Esophagus muscularis mucosa (tissue), 4 donors: ENCODE data around the gene BCKDHB. TPM values are rescaled to one million over a fixed set of nuclear protein-coding genes. Genes with fewer than 3 reads are reported as not detected.

Experiments
- DNase-seq: peaks from one replicate; pipeline ENCODE4 v3.0.0-alpha.2; 2017; ENCODE audit errors: extremely low spot score
- H3K27ac ChIP-seq, 4 donors: fragments of 200-600 bp; sonication (generic); replicated peaks in 1 of 4; 1 replicate in 3 of 4; 2 replicates in 1 of 4; pipeline ENCODE4 v1.5.1; 2016 to 2019; ENCODE audit warnings: mild to moderate bottlenecking in 1 of 4
- H3K27me3 ChIP-seq, 4 donors: fragments of 200-600 bp; sonication (generic); one replicate each; pipeline versions ENCODE4 v1.5.1 to v1.6.0; 2016 to 2019
- H3K36me3 ChIP-seq, 4 donors: fragments of 200-600 bp; sonication (generic); one replicate each; pipeline ENCODE4 v1.5.1; 2016 to 2019
- H3K4me1 ChIP-seq, 4 donors: fragments of 200-600 bp; sonication (generic); one replicate each; pipeline ENCODE4 v1.5.1; 2016 to 2019
- H3K4me3 ChIP-seq, 4 donors: fragments of 200-600 bp; sonication (generic); 1 replicate in 2 of 4; 2 replicates in 2 of 4; pipeline ENCODE4 v1.5.1; 2016 to 2019; ENCODE audit warnings: mild to moderate bottlenecking in 4 of 4, moderate library complexity in 1 of 4
- H3K9me3 ChIP-seq, 4 donors: fragments of 200-600 bp; sonication (generic); 1 replicate in 3 of 4; 2 replicates in 1 of 4; pipeline ENCODE4 v1.5.1; 2016 to 2019
- EP300 ChIP-seq: sonication (generic); formaldehyde crosslinking; IDR thresholded peaks from one replicate; pipeline ENCODE4 v1.6.1; 2017; ENCODE audit warnings: antibody characterized with exemption
- POLR2A ChIP-seq: fragments of 450-650 bp; IDR thresholded peaks from one replicate; pipeline ENCODE4 v1.6.1; 2017; ENCODE audit warnings: antibody characterized with exemption, moderate library complexity, mild to moderate bottlenecking, low read depth
- POLR2AphosphoS5 ChIP-seq, 2 donors: sonication (generic); formaldehyde crosslinking; IDR thresholded peaks; one replicate each; pipeline ENCODE4 v1.6.1; 2017; ENCODE audit warnings: antibody characterized with exemption in 2 of 2
- WGBS: methylation state at CpG from one replicate; pipeline ENCODE4 v1.1.5; 2018; 5-methylcytosine and 5-hydroxymethylcytosine counted together
- intact Hi-C: fragments of 100-400 bp; cut with DNase I; formaldehyde crosslinking; loops from one replicate; pipeline ENCODE4 v1.15.1; 2023
- total RNA-seq, 4 donors: library from RNA; depleted of rRNA; stranded (reverse); fragments of >200 nt; gene quantifications; one replicate each; pipeline versions ENCODE4 v1.1.0 to v1.2.1, GENCODE V29; 2016
- TF ChIP-seq, protein P1 (sequence below), 3 experiments: fragments of 200-600 bp in 2 of 3; fragments of 450-650 bp in 1 of 3; sonication (generic) in 2 of 3; IDR thresholded peaks; one replicate each; pipeline ENCODE4 v1.5.1; 2017 to 2019; ENCODE audit warnings: antibody characterized with exemption in 3 of 3, mild to moderate bottlenecking in 2 of 3, moderate library complexity in 1 of 3

The BCKDHB gene
- total RNA-seq, 4 donors from 2014 or later = 12.2 to 26.2 (median 20.6) TPM

DNA sequence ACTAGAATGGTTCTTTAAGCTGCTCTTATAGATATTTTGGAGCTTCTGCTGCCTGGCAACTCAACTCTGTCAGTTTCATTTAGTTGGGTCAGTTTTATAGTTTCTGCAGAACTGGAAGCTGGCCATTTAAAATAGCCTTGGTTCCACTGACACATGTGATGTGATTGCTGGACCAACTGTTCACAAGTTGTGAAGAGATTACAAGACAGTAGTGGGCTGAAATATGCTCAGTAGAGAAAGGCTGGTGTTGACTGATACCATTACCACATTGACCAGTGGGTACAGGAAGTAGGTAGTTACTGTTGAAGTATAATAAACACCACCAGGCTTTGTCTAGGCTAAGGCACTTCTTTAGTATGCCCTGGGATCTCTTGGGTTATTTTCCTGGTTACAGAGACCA is 39.0 kb downstream of the BCKDHB start:
- H3K4me1 ChIP-seq = peaks cover 22 to 37% (median 36%) of the 10 kb centered on the region in 4 donors

DNA sequence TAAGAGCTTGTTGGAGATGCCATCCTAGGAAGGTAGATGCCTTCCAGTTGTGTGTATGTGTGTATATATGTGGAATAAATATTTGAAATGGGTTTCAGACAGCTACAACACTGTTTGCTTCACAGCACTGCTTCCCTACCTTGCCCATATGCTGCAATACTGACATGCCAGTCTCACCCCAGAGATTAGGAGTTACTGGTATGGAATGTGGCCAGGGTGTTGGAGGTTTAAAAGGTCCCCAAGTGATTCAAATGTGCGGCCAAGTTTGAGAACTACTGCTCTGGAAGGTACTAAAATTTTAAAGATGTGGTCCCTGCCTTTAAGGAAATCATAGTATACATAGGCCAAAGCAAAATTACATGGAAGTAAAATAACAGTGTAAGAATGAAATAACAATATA is 39.5 kb downstream of the BCKDHB start:
- no peaks in the 10 kb centered on the region for H3K27me3 ChIP-seq
- peaks cover 22 to 37% (median 36%) of the 10 kb centered on the region in 4 donors for H3K4me1 ChIP-seq
- TF ChIP-seq, protein P1, sequence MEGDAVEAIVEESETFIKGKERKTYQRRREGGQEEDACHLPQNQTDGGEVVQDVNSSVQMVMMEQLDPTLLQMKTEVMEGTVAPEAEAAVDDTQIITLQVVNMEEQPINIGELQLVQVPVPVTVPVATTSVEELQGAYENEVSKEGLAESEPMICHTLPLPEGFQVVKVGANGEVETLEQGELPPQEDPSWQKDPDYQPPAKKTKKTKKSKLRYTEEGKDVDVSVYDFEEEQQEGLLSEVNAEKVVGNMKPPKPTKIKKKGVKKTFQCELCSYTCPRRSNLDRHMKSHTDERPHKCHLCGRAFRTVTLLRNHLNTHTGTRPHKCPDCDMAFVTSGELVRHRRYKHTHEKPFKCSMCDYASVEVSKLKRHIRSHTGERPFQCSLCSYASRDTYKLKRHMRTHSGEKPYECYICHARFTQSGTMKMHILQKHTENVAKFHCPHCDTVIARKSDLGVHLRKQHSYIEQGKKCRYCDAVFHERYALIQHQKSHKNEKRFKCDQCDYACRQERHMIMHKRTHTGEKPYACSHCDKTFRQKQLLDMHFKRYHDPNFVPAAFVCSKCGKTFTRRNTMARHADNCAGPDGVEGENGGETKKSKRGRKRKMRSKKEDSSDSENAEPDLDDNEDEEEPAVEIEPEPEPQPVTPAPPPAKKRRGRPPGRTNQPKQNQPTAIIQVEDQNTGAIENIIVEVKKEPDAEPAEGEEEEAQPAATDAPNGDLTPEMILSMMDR (IDR thresholded peaks at IDR 0.05) = no peak
- intact Hi-C loops = no loop called here
- no peak overlapping the region for H3K27ac ChIP-seq
- WGBS = 80% methylated on average over 1 of the region's 1 CpG
- no peak for DNase-seq
- H3K36me3 ChIP-seq = no peaks in the 10 kb centered on the region
- no peaks in the 10 kb centered on the region for H3K9me3 ChIP-seq
- no peak overlapping the region for H3K4me3 ChIP-seq

More for the DNA sequence above, 39.0 kb downstream of the BCKDHB start:
- Histone ChIP-seq H3K27me3 (no peaks in the 10 kb centered on the region), H3K36me3 (no peaks in the 10 kb centered on the region), H3K27ac (no peak overlapping the region), H3K9me3 (no peaks in the 10 kb centered on the region), H3K4me3 (no peak overlapping the region)
- intact Hi-C loops = no loop called here
- DNase-seq = no peak
- TF ChIP-seq POLR2A (no peak), EP300 (no peak), POLR2AphosphoS5 (IDR thresholded peaks at IDR 0.05) (no peak)
- TF ChIP-seq, protein P1 (IDR thresholded peaks at IDR 0.05) = no peak

DNA sequence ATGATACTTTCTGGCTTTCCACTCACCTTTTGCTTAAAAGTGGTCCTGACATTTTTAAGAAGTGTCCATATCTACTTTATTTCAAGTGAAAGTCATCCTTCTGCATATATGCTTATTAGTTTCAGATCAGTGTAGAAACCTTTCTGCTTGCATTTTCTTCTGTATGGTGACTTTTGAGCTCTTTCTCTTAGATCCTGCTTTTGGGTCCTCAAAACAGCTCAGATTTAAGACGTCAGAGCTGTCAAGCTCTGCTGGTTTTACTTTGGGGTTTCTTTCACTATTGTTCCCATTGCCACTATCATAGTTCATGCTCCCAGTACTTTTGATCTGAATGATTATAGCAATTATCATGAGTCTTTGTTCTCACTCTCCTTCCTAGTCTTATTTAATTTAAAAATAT is 41.7 kb downstream of the BCKDHB start:
- Histone ChIP-seq H3K27me3 (no peaks in the 10 kb centered on the region), H3K27ac (no peak overlapping the region), H3K4me3 (no peak overlapping the region), H3K9me3 (no peaks in the 10 kb centered on the region), H3K36me3 (no peaks in the 10 kb centered on the region), H3K4me1 (peaks cover 12 to 32% (median 25%) of the 10 kb centered on the region in 4 donors)
- DNase-seq = no peak
- 92% methylated on average over 1 of the region's 1 CpG for WGBS
- intact Hi-C loops = no loop called here
- TF ChIP-seq, protein P1 (IDR thresholded peaks at IDR 0.05) = no peak
- TF ChIP-seq POLR2AphosphoS5 (IDR thresholded peaks at IDR 0.05) (no peak), POLR2A (no peak), EP300 (no peak)

DNA sequence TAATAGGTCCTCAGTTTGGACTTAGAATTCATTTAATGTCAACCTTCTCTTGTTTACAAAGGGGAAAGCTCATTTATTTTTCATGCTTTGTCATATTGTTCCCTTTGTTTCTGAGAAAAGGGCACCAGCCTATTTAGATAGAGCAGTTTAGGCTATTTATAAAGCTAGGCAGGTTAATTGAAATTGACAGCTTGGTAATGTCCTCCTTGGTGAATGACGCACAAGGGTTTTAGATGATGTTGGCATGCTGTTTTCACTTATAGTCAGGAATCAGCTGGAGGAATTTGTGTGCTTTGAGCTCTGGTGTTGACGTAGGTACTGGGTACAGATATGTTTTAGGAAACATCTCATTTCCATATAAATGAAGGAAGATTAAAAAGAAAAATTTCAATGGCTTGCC is 45.2 kb downstream of the BCKDHB start:
- no peaks in the 10 kb centered on the region for H3K27me3 ChIP-seq
- TF ChIP-seq POLR2A (no peak), POLR2AphosphoS5 (IDR thresholded peaks at IDR 0.05) (no peak), EP300 (no peak)
- TF ChIP-seq, protein P1 (IDR thresholded peaks at IDR 0.05) = no peak
- DNase-seq = no peak
- H3K9me3 ChIP-seq = no peaks in the 10 kb centered on the region
- no peak overlapping the region for H3K4me3 ChIP-seq
- no peak overlapping the region for H3K27ac ChIP-seq
- peaks cover 0 to 4% (median 0%) of the 10 kb centered on the region in 4 donors for H3K4me1 ChIP-seq
- H3K36me3 ChIP-seq = no peaks in the 10 kb centered on the region
- intact Hi-C loops = no loop called here
- WGBS = 90% methylated on average over 2 of the region's 2 CpGs

DNA sequence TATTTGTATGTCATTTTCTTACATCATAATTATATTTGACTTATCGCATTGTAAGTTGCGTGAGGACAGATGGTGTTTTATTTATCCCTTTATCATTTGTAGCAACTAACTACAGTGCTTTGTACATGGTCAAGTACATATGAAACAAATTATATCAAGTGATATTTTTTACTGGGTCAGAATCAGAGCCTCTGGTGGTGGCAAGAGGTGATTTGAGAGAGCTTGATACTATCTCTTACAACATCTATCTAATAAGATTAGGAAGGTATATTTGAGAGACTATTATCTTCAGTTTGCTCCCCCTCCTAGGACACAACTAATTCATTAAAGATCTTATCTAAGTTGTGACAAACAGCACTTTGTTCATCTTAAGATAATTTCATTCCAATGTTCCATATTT is 47.7 kb downstream of the BCKDHB start:
- H3K36me3 ChIP-seq = no peaks in the 10 kb centered on the region
- TF ChIP-seq POLR2AphosphoS5 (IDR thresholded peaks at IDR 0.05) (no peak), EP300 (no peak), POLR2A (no peak)
- TF ChIP-seq, protein P1 (IDR thresholded peaks at IDR 0.05) = no peak
- 97% methylated on average over 2 of the region's 2 CpGs for WGBS
- intact Hi-C loops = no loop called here
- no peak overlapping the region for H3K4me3 ChIP-seq
- H3K27me3 ChIP-seq = no peaks in the 10 kb centered on the region
- no peak for DNase-seq
- H3K9me3 ChIP-seq = no peaks in the 10 kb centered on the region
- H3K4me1 ChIP-seq = peaks cover 0 to 4% (median 0%) of the 10 kb centered on the region in 4 donors
- H3K27ac ChIP-seq = no peak overlapping the region
